IMR-90 (cell line): Measurements from ENCODE around the gene CD300LD. TPM values are rescaled to one million over a fixed set of nuclear protein-coding genes. Genes with fewer than 3 reads are reported as not detected.

Source experiments
- ATAC-seq: fragments of 200-7000 bp; cut with Tn5 transposase; 2 replicates; pipeline ENCODE4 v1.9.1; 2020; ENCODE audit warnings: low read depth, mild to moderate bottlenecking, moderate library complexity
- BruUV-seq: library from RNA; stranded (reverse); fragments of 400-500 nt; replicated peaks from 2 replicates; lab custom pipeline; 2021; lab: Mats Ljungman, UMichigan
- CTCF ChIA-PET: fragments of 300-600 bp; formaldehyde crosslinking; extraction: SDS; loops from one replicate; lab custom pipeline; 2021; ENCODE audit warnings: antibody characterized with exemption; lab: Yijun Ruan, JAX
- POLR2A ChIA-PET: fragments of 300-600 bp; sonication (Branson Sonifier 250); formaldehyde crosslinking; loops from one replicate; lab custom pipeline; 2022; ENCODE audit warnings: antibody characterized with exemption; ENCODE audit not compliant: unreplicated experiment; lab: Charles Lee
- DNase-seq: peaks from one replicate; pipeline ENCODE4 v3.0.0; 2013
- H2AFZ ChIP-seq: replicated peaks from 2 replicates; pipeline ENCODE3; 2013; ENCODE audit warnings: low read length, mild to moderate bottlenecking; ENCODE audit not compliant: poor library complexity
- H2AK5ac ChIP-seq: 2 replicates; pipeline ENCODE4 v1.6.1; 2013; ENCODE audit warnings: low read depth, low read length, inconsistent platforms
- H2AK9ac ChIP-seq: replicated peaks from 2 replicates; pipeline ENCODE3; 2013; ENCODE audit warnings: mild to moderate bottlenecking, low read depth, low read length, moderate library complexity; ENCODE audit not compliant: poor library complexity
- H2BK120ac ChIP-seq: 2 replicates; pipeline ENCODE4 v1.6.1; 2013; ENCODE audit warnings: low read depth, low read length, inconsistent platforms
- H2BK15ac ChIP-seq: 3 replicates; pipeline ENCODE4 v1.6.1; 2013; ENCODE audit warnings: low read depth, low read length, inconsistent platforms
- H2BK20ac ChIP-seq: 2 replicates; pipeline ENCODE4 v1.6.1; 2013; ENCODE audit warnings: low read depth, mild to moderate bottlenecking, inconsistent platforms, low read length, moderate library complexity
- H2BK5ac ChIP-seq: 2 replicates; pipeline ENCODE4 v1.6.1; 2013; ENCODE audit warnings: mild to moderate bottlenecking, low read depth, low read length, inconsistent platforms; ENCODE audit not compliant: poor library complexity, severe bottlenecking
- H3K14ac ChIP-seq: replicated peaks from 2 replicates; pipeline ENCODE4 v1.6.1; 2013; ENCODE audit warnings: low read depth, low read length, inconsistent platforms
- H3K18ac ChIP-seq: 2 replicates; pipeline ENCODE4 v1.6.1; 2013; ENCODE audit warnings: low read depth, low read length, control low read depth
- H3K23ac ChIP-seq: 2 replicates; pipeline ENCODE4 v1.6.1; 2013; ENCODE audit warnings: low read depth, low read length, inconsistent platforms
- H3K27ac ChIP-seq: 2 replicates; pipeline ENCODE4 v1.5.1; 2013; ENCODE audit warnings: mild to moderate bottlenecking, control low read depth, low read length; ENCODE audit not compliant: insufficient read depth
- H3K27me3 ChIP-seq: 2 replicates; pipeline ENCODE4 v1.6.1; 2013; ENCODE audit warnings: low read length; ENCODE audit not compliant: control insufficient read depth, insufficient read depth
- H3K36me3 ChIP-seq: 2 replicates; pipeline ENCODE4 v1.6.1; 2013; ENCODE audit warnings: low read length, mixed read lengths; ENCODE audit not compliant: control insufficient read depth, insufficient read depth
- H3K4ac ChIP-seq: 2 replicates; pipeline ENCODE4 v1.6.1; 2013; ENCODE audit warnings: low read depth, low read length, inconsistent platforms
- H3K4me1 ChIP-seq: 2 replicates; pipeline ENCODE4 v1.6.1; 2013; ENCODE audit warnings: low read length, mixed read lengths; ENCODE audit not compliant: control insufficient read depth, insufficient read depth
- H3K4me2 ChIP-seq: 2 replicates; pipeline ENCODE4 v1.6.1; 2013; ENCODE audit warnings: low read depth, mild to moderate bottlenecking, control low read depth, low read length, moderate library complexity
- H3K4me3 ChIP-seq: 2 replicates; pipeline ENCODE4 v1.5.1; 2013; ENCODE audit warnings: low read depth, mild to moderate bottlenecking, control low read depth, low read length, moderate library complexity; ENCODE audit not compliant: insufficient read depth
- H3K56ac ChIP-seq: 2 replicates; pipeline ENCODE4 v1.6.1; 2013; ENCODE audit warnings: low read length, inconsistent platforms; ENCODE audit not compliant: insufficient read depth; ENCODE audit errors: extremely low read depth
- H3K79me1 ChIP-seq, 2 experiments: 2 replicates each; pipeline ENCODE4 v1.6.1; 2013; ENCODE audit warnings: low read length in 2 of 2, inconsistent platforms in 1 of 2, low read depth in 1 of 2
- H3K9ac ChIP-seq: 2 replicates; pipeline ENCODE4 v1.6.1; 2013; ENCODE audit warnings: low read depth, low read length, control low read depth
- H3K9me1 ChIP-seq: 2 replicates; pipeline ENCODE4 v1.6.1; 2013; ENCODE audit warnings: low read length, inconsistent platforms; ENCODE audit not compliant: insufficient read depth
- H3K9me3 ChIP-seq: 2 replicates; pipeline ENCODE4 v1.6.1; 2013; ENCODE audit warnings: low read length; ENCODE audit not compliant: control insufficient read depth, insufficient read depth
- H4K20me1 ChIP-seq: 2 replicates; pipeline ENCODE4 v1.6.1; 2013; ENCODE audit warnings: low read length, inconsistent platforms; ENCODE audit not compliant: insufficient read depth
- H4K5ac ChIP-seq: 2 replicates; pipeline ENCODE4 v1.6.1; 2013; ENCODE audit warnings: mild to moderate bottlenecking, low read depth, low read length, control low read depth
- H4K8ac ChIP-seq, 2 experiments: 2 replicates each; pipeline ENCODE4 v1.6.1; 2013; ENCODE audit warnings: low read depth in 2 of 2, low read length in 2 of 2, control low read depth in 1 of 2, inconsistent platforms in 1 of 2
- H4K91ac ChIP-seq: 2 replicates; pipeline ENCODE4 v1.6.1; 2013; ENCODE audit warnings: low read depth, low read length, inconsistent platforms; ENCODE audit not compliant: insufficient read depth
- CHD1 ChIP-seq: IDR thresholded peaks from 2 replicates; pipeline ENCODE4 v1.6.1; 2012; ENCODE audit warnings: low read depth, low read length, improper control_type of control experiment
- MAZ ChIP-seq: IDR thresholded peaks from 2 replicates; pipeline ENCODE4 v1.6.1; 2012; ENCODE audit warnings: low read depth, mild to moderate bottlenecking, low read length, improper control_type of control experiment, moderate library complexity, borderline replicate concordance
- MXI1 ChIP-seq: IDR thresholded peaks from 2 replicates; pipeline ENCODE4 v1.6.1; 2012; ENCODE audit warnings: low read depth, mild to moderate bottlenecking, low read length, moderate library complexity, borderline replicate concordance
- NFE2L2 ChIP-seq: fragments of 150-350 bp; IDR thresholded peaks from 2 replicates; pipeline ENCODE4 v1.6.1; 2016; ENCODE audit warnings: low read depth, mild to moderate bottlenecking, low read length
- POLR2A ChIP-seq: IDR thresholded peaks from 2 replicates; pipeline ENCODE4 v1.6.1; 2012; ENCODE audit warnings: mild to moderate bottlenecking, low read depth, low read length
- RCOR1 ChIP-seq: IDR thresholded peaks from 2 replicates; pipeline ENCODE4 v1.6.1; 2012; ENCODE audit warnings: mild to moderate bottlenecking, low read length, improper control_type of control experiment; ENCODE audit not compliant: insufficient replicate concordance
- RFX5 ChIP-seq: IDR thresholded peaks from 2 replicates; pipeline ENCODE4 v1.8.0; 2012; ENCODE audit warnings: low read depth, mild to moderate bottlenecking, low read length, moderate library complexity
- SMC3 ChIP-seq: fragments of 150-350 bp; IDR thresholded peaks from 2 replicates; pipeline ENCODE4 v1.6.1; 2016; ENCODE audit warnings: low read depth, mild to moderate bottlenecking, antibody characterized with exemption, low read length, moderate library complexity
- WGBS, 2 experiments: methylation state at CpG; one replicate each; pipeline versions ENCODE4 v1.1.5 to v1.1.7; 2013; ENCODE audit warnings: missing lambda C conversion rate in 2 of 2; ENCODE audit not compliant: insufficient read length in 1 of 2; ENCODE audit errors: extremely low coverage in 2 of 2; 5-methylcytosine and 5-hydroxymethylcytosine counted together
- dilution Hi-C: fragments of 300-500 bp; cut with HindIII; formaldehyde crosslinking; loops from one replicate; pipeline ENCODE4 v1.14.3; 2018; ENCODE audit warnings: low sequenced_read_pairs; ENCODE audit not compliant: unreplicated experiment
- in situ Hi-C: fragments of 300-500 bp; cut with MboI; formaldehyde crosslinking; loops from 3 replicates; pipeline ENCODE4 v1.14.3; 2019; ENCODE audit warnings: low sequenced_read_pairs, inconsistent platforms, mixed read lengths
- intact Hi-C: fragments of 100-400 bp; cut with micrococcal nuclease; formaldehyde crosslinking; loops from 2 replicates; pipeline ENCODE4 v1.10.0; 2022
- polyA plus RNA-seq, 3 experiments: library from polyadenylated mRNA; depleted of rRNA; stranded (reverse); fragments of >200 nt; gene quantifications; 2 replicates each; pipeline ENCODE4 v1.2.3, GENCODE V29; 2012; ENCODE audit warnings: low replicate concordance in 1 of 3
- total RNA-seq: library from RNA; depleted of rRNA; stranded (reverse); fragments of >200 nt; gene quantifications from 2 replicates; pipeline ENCODE4 v1.2.3, GENCODE V29; 2012

Gene CD300LD
- total and polyA plus RNA-seq, 2 of the 4 experiments (the other 2 are of a cell fraction) = not detected

DNA sequence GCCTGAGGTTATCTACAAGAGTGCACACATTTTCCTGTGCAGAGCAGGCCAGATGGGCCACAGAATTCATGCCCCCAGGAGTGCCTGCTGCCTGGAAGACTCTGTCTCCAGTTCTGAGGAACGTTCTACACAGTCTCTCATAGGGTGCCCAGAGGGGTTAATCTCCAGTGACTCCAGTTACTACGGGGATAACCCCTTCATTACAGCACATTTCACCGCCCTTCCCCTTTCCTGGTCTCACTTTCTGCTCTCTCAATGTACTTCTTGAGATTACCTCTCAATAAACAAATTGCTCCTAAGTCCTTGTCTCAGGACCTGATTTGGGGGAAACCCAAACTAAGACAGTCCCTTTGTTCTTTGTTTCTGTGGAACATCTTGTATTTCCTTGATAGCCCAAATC lies 30.5 kb downstream of the CD300LD start:
- Histone ChIP-seq H2AFZ (no peak overlapping the region), H3K27ac (no peak overlapping the region), H2AK9ac (no peak overlapping the region), H4K8ac (no peak overlapping the region), H3K4me2 (no peak overlapping the region), H3K9me3 (peaks cover 30% of the 10 kb centered on the region), H3K9ac (no peak overlapping the region), H3K18ac (no peak overlapping the region), H3K14ac (no peak overlapping the region), H4K20me1 (no peaks in the 10 kb centered on the region), H2BK5ac (no peak overlapping the region), H3K79me1 (no peaks in the 10 kb centered on the region), H2AK5ac (no peak overlapping the region), H4K91ac (no peak overlapping the region), H3K36me3 (no peaks in the 10 kb centered on the region), H3K4me3 (no peak overlapping the region), H3K9me1 (no peaks in the 10 kb centered on the region), H2BK20ac (no peak overlapping the region), H3K4me1 (no peaks in the 10 kb centered on the region), H3K27me3 (no peaks in the 10 kb centered on the region), H4K5ac (no peak overlapping the region), H3K56ac (no peak overlapping the region), H3K23ac (no peak overlapping the region), H3K4ac (no peak overlapping the region), H2BK15ac (no peak overlapping the region), H2BK120ac (no peak overlapping the region)
- in situ Hi-C loops = no loop called here
- CTCF ChIA-PET = no interaction called here
- no peak for DNase-seq
- dilution Hi-C loops = no loop called here
- intact Hi-C loops = no loop called here
- no peak for TF ChIP-seq RFX5
- TF ChIP-seq POLR2A = no peak
- TF ChIP-seq SMC3 = no peak
- TF ChIP-seq CHD1 = no peak
- TF ChIP-seq MAZ = no peak
- no peak for TF ChIP-seq RCOR1
- TF ChIP-seq NFE2L2 = no peak
- no peak for TF ChIP-seq MXI1
- ATAC-seq = no peak
- POLR2A ChIA-PET = no interaction called here
- WGBS, 2 experiments = 50% methylated on average over 1 of the region's 3 CpGs; no CpG with 5 or more reads in 1 of the 2 experiments
- no TSS peak for BruUV-seq
